ENCODE results near the gene SMYD1.

SMYD1 gene

GRCh38 chr2:88059979-88060906 is 7.4 kb upstream of the SMYD1 start:
- H3K9me3 ChIP-seq (ENCODE audit: control insufficient read depth, low read length): no peaks in the 10 kb centered on the region
- no peak overlapping the region for H3K9ac ChIP-seq (ENCODE audit: low read length)
- no peaks in the 10 kb centered on the region for H3K27me3 ChIP-seq (ENCODE audit: control insufficient read depth, insufficient read depth, low read length)

GRCh38 chr2:88060907-88061275 is 6.7 kb upstream of the SMYD1 start:
- no peak overlapping the region for H3K9ac ChIP-seq (ENCODE audit: low read length)

More at GRCh38 chr2:88059979-88060906, 7.4 kb upstream of the SMYD1 start:
- H3K36me3 ChIP-seq (ENCODE audit: control insufficient read depth, insufficient read depth, low read length): no peaks in the 10 kb centered on the region
- H3K4me1 ChIP-seq (ENCODE audit: control insufficient read depth, insufficient read depth, low read length): peaks cover 8% of the 10 kb centered on the region
- H3K4me3 ChIP-seq (ENCODE audit: low read length): no peak overlapping the region

GRCh38 chr2:88061295-88061694 is 6.3 kb upstream of the SMYD1 start:
- peaks cover 2% of the 10 kb centered on the region for H3K4me1 ChIP-seq (ENCODE audit: control insufficient read depth, insufficient read depth, low read length)
- no peaks in the 10 kb centered on the region for H3K9me3 ChIP-seq (ENCODE audit: control insufficient read depth, low read length)
- no peak overlapping the region for H3K9ac ChIP-seq (ENCODE audit: low read length)

More at GRCh38 chr2:88060907-88061275, 6.7 kb upstream of the SMYD1 start:
- Histone ChIP-seq H3K27me3 (ENCODE audit: control insufficient read depth, insufficient read depth, low read length) (no peaks in the 10 kb centered on the region), H3K4me3 (ENCODE audit: low read length) (no peak overlapping the region), H3K36me3 (ENCODE audit: control insufficient read depth, insufficient read depth, low read length) (no peaks in the 10 kb centered on the region), H3K9me3 (ENCODE audit: control insufficient read depth, low read length) (no peaks in the 10 kb centered on the region), H3K4me1 (ENCODE audit: control insufficient read depth, insufficient read depth, low read length) (peaks cover 6% of the 10 kb centered on the region)

GRCh38 chr2:88066543-88066942 is 1.1 kb upstream of the SMYD1 start:
- Histone ChIP-seq H3K27me3 (ENCODE audit: control insufficient read depth, insufficient read depth, low read length) (no peaks in the 10 kb centered on the region), H3K9me3 (ENCODE audit: control insufficient read depth, low read length) (no peaks in the 10 kb centered on the region), H3K4me3 (ENCODE audit: low read length) (no peak overlapping the region), H3K36me3 (ENCODE audit: control insufficient read depth, insufficient read depth, low read length) (no peaks in the 10 kb centered on the region), H3K9ac (ENCODE audit: low read length) (no peak overlapping the region), H3K4me1 (ENCODE audit: control insufficient read depth, insufficient read depth, low read length) (no peaks in the 10 kb centered on the region)

More at GRCh38 chr2:88061295-88061694, 6.3 kb upstream of the SMYD1 start:
- H3K36me3 ChIP-seq (ENCODE audit: control insufficient read depth, insufficient read depth, low read length): no peaks in the 10 kb centered on the region
- H3K4me3 ChIP-seq (ENCODE audit: low read length): no peak overlapping the region
- no peaks in the 10 kb centered on the region for H3K27me3 ChIP-seq (ENCODE audit: control insufficient read depth, insufficient read depth, low read length)

- Histone ChIP-seq H3K4me1 (ENCODE audit: control insufficient read depth, insufficient read depth, low read length) (no peaks in the 10 kb centered on the region), H3K4me3 (ENCODE audit: low read length) (no peak overlapping the region), H3K9ac (ENCODE audit: low read length) (no peak overlapping the region), H3K27me3 (ENCODE audit: control insufficient read depth, insufficient read depth, low read length) (no peaks in the 10 kb centered on the region), H3K9me3 (ENCODE audit: control insufficient read depth, low read length) (no peaks in the 10 kb centered on the region), H3K36me3 (ENCODE audit: control insufficient read depth, insufficient read depth, low read length) (no peaks in the 10 kb centered on the region)
Measured at GRCh38 chr2:88067189-88067588, 436 bp upstream of the SMYD1 start.

- H3K9ac ChIP-seq (ENCODE audit: low read length): no peak overlapping the region
- no peak overlapping the region for H3K4me3 ChIP-seq (ENCODE audit: low read length)
- no peaks in the 10 kb centered on the region for H3K27me3 ChIP-seq (ENCODE audit: control insufficient read depth, insufficient read depth, low read length)
- H3K9me3 ChIP-seq (ENCODE audit: control insufficient read depth, low read length): no peaks in the 10 kb centered on the region
- H3K4me1 ChIP-seq (ENCODE audit: control insufficient read depth, insufficient read depth, low read length): no peaks in the 10 kb centered on the region
- no peaks in the 10 kb centered on the region for H3K36me3 ChIP-seq (ENCODE audit: control insufficient read depth, insufficient read depth, low read length)
Measured at GRCh38 chr2:88068044-88068443, 419 bp downstream of the SMYD1 start.

GRCh38 chr2:88069117-88069516 is 1.5 kb downstream of the SMYD1 start:
- no peaks in the 10 kb centered on the region for H3K9me3 ChIP-seq (ENCODE audit: control insufficient read depth, low read length)
- no peak overlapping the region for H3K4me3 ChIP-seq (ENCODE audit: low read length)
- no peak overlapping the region for H3K9ac ChIP-seq (ENCODE audit: low read length)
- H3K36me3 ChIP-seq (ENCODE audit: control insufficient read depth, insufficient read depth, low read length): no peaks in the 10 kb centered on the region
- H3K27me3 ChIP-seq (ENCODE audit: control insufficient read depth, insufficient read depth, low read length): no peaks in the 10 kb centered on the region
- H3K4me1 ChIP-seq (ENCODE audit: control insufficient read depth, insufficient read depth, low read length): no peaks in the 10 kb centered on the region

GRCh38 chr2:88070055-88070454 is 2.4 kb downstream of the SMYD1 start:
- Histone ChIP-seq H3K9ac (ENCODE audit: low read length) (no peak overlapping the region), H3K4me3 (ENCODE audit: low read length) (no peak overlapping the region), H3K9me3 (ENCODE audit: control insufficient read depth, low read length) (no peaks in the 10 kb centered on the region), H3K27me3 (ENCODE audit: control insufficient read depth, insufficient read depth, low read length) (no peaks in the 10 kb centered on the region), H3K4me1 (ENCODE audit: control insufficient read depth, insufficient read depth, low read length) (no peaks in the 10 kb centered on the region), H3K36me3 (ENCODE audit: control insufficient read depth, insufficient read depth, low read length) (no peaks in the 10 kb centered on the region)

GRCh38 chr2:88071365-88071764 is 3.7 kb downstream of the SMYD1 start:
- Histone ChIP-seq H3K4me1 (ENCODE audit: control insufficient read depth, insufficient read depth, low read length) (no peaks in the 10 kb centered on the region), H3K4me3 (ENCODE audit: low read length) (no peak overlapping the region), H3K36me3 (ENCODE audit: control insufficient read depth, insufficient read depth, low read length) (no peaks in the 10 kb centered on the region), H3K9ac (ENCODE audit: low read length) (no peak overlapping the region), H3K9me3 (ENCODE audit: control insufficient read depth, low read length) (no peaks in the 10 kb centered on the region), H3K27me3 (ENCODE audit: control insufficient read depth, insufficient read depth, low read length) (no peaks in the 10 kb centered on the region)

GRCh38 chr2:88074150-88074549 is 6.5 kb downstream of the SMYD1 start:
- Histone ChIP-seq H3K4me3 (ENCODE audit: low read length) (no peak overlapping the region), H3K36me3 (ENCODE audit: control insufficient read depth, insufficient read depth, low read length) (no peaks in the 10 kb centered on the region), H3K9me3 (ENCODE audit: control insufficient read depth, low read length) (no peaks in the 10 kb centered on the region), H3K9ac (ENCODE audit: low read length) (no peak overlapping the region), H3K27me3 (ENCODE audit: control insufficient read depth, insufficient read depth, low read length) (no peaks in the 10 kb centered on the region), H3K4me1 (ENCODE audit: control insufficient read depth, insufficient read depth, low read length) (no peaks in the 10 kb centered on the region)

GRCh38 chr2:88074854-88075292 is 7.2 kb downstream of the SMYD1 start:
- H3K9ac ChIP-seq (ENCODE audit: low read length): no peak overlapping the region
- H3K36me3 ChIP-seq (ENCODE audit: control insufficient read depth, insufficient read depth, low read length): no peaks in the 10 kb centered on the region
- no peaks in the 10 kb centered on the region for H3K4me1 ChIP-seq (ENCODE audit: control insufficient read depth, insufficient read depth, low read length)
- H3K9me3 ChIP-seq (ENCODE audit: control insufficient read depth, low read length): no peaks in the 10 kb centered on the region
- H3K4me3 ChIP-seq (ENCODE audit: low read length): no peak overlapping the region
- no peaks in the 10 kb centered on the region for H3K27me3 ChIP-seq (ENCODE audit: control insufficient read depth, insufficient read depth, low read length)

GRCh38 chr2:88077080-88077479 is 9.5 kb downstream of the SMYD1 start:
- no peak overlapping the region for H3K9ac ChIP-seq (ENCODE audit: low read length)
- H3K36me3 ChIP-seq (ENCODE audit: control insufficient read depth, insufficient read depth, low read length): no peaks in the 10 kb centered on the region

More at GRCh38 chr2:88077080-88077479, 9.5 kb downstream of the SMYD1 start:
- Histone ChIP-seq H3K4me1 (ENCODE audit: control insufficient read depth, insufficient read depth, low read length) (no peaks in the 10 kb centered on the region), H3K4me3 (ENCODE audit: low read length) (no peak overlapping the region), H3K9me3 (ENCODE audit: control insufficient read depth, low read length) (no peaks in the 10 kb centered on the region), H3K27me3 (ENCODE audit: control insufficient read depth, insufficient read depth, low read length) (no peaks in the 10 kb centered on the region)
